ENCODE results near the gene DLGAP1. TPM values are rescaled to one million over a fixed set of nuclear protein-coding genes. Genes with fewer than 3 reads are reported as not detected.
"Not testable (repeated sequence)": the region's sequence is repeated elsewhere in the genome, so short reads cannot be mapped to it uniquely, and the experiment has no call there.

DLGAP1 gene
- total RNA-seq, 1 donor from 2014 or later = 5.4 TPM

DNA sequence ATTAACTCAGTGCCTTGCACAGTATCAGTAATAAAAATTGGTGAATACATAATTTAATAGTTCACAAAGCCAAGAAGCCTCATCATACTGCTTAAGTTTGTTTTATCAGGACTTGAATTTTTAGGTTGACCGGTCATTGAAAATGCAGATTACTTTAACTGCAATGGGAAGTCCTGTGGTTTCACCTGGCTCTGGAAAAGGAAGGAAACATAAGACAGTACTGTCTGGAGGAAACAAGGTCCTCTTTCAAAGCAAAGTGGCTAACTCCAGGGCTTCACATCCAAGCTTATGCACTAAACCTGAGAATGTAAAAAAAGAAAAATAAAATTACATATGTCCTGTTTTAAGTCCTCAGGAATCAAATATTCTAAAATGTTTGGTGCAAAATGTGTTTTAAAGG, 119.7 kb downstream of the DLGAP1 start:
- DNase-seq (no peak), ATAC-seq (no peak)
- no peaks in the 10 kb centered on the region for H3K36me3 ChIP-seq
- no peak overlapping the region for H3K4me3 ChIP-seq
- TF ChIP-seq, protein P1, sequence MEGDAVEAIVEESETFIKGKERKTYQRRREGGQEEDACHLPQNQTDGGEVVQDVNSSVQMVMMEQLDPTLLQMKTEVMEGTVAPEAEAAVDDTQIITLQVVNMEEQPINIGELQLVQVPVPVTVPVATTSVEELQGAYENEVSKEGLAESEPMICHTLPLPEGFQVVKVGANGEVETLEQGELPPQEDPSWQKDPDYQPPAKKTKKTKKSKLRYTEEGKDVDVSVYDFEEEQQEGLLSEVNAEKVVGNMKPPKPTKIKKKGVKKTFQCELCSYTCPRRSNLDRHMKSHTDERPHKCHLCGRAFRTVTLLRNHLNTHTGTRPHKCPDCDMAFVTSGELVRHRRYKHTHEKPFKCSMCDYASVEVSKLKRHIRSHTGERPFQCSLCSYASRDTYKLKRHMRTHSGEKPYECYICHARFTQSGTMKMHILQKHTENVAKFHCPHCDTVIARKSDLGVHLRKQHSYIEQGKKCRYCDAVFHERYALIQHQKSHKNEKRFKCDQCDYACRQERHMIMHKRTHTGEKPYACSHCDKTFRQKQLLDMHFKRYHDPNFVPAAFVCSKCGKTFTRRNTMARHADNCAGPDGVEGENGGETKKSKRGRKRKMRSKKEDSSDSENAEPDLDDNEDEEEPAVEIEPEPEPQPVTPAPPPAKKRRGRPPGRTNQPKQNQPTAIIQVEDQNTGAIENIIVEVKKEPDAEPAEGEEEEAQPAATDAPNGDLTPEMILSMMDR (IDR thresholded peaks at IDR 0.05) = no peak
- H3K4me1 ChIP-seq = no peaks in the 10 kb centered on the region
- no peaks in the 10 kb centered on the region for H3K9me3 ChIP-seq
- no peaks in the 10 kb centered on the region for H3K27me3 ChIP-seq
- intact Hi-C loops (cut with DNase I) = no loop called here
- no peak overlapping the region for H3K27ac ChIP-seq

DNA sequence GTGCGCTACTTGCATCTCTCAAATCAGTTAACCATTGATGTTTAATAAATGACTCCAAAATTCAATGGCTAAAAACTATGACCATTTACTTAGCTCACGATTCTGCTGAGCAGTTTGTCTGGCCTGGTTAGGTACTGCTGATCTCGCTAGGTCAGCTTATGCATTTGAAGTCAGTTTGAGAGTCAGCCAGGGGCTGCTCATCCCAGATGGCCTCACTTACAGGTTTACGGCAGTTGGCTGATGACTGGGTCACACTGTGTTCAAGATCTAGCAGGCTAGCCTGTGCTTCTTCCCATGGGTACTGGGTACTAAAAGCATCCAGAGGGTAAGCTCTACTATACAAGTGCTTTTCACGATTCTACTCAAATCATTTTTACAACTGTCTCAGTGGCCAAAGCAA, 122.1 kb downstream of the DLGAP1 start:
- no peak overlapping the region for H3K4me3 ChIP-seq
- no peaks in the 10 kb centered on the region for H3K9me3 ChIP-seq
- no peaks in the 10 kb centered on the region for H3K27me3 ChIP-seq
- no peak overlapping the region for H3K27ac ChIP-seq
- intact Hi-C loops (cut with DNase I) = no loop called here
- no peaks in the 10 kb centered on the region for H3K4me1 ChIP-seq
- H3K36me3 ChIP-seq = no peaks in the 10 kb centered on the region
- no peak for ATAC-seq
- no peak for DNase-seq
- TF ChIP-seq, protein P1 (IDR thresholded peaks at IDR 0.05) = no peak

DNA sequence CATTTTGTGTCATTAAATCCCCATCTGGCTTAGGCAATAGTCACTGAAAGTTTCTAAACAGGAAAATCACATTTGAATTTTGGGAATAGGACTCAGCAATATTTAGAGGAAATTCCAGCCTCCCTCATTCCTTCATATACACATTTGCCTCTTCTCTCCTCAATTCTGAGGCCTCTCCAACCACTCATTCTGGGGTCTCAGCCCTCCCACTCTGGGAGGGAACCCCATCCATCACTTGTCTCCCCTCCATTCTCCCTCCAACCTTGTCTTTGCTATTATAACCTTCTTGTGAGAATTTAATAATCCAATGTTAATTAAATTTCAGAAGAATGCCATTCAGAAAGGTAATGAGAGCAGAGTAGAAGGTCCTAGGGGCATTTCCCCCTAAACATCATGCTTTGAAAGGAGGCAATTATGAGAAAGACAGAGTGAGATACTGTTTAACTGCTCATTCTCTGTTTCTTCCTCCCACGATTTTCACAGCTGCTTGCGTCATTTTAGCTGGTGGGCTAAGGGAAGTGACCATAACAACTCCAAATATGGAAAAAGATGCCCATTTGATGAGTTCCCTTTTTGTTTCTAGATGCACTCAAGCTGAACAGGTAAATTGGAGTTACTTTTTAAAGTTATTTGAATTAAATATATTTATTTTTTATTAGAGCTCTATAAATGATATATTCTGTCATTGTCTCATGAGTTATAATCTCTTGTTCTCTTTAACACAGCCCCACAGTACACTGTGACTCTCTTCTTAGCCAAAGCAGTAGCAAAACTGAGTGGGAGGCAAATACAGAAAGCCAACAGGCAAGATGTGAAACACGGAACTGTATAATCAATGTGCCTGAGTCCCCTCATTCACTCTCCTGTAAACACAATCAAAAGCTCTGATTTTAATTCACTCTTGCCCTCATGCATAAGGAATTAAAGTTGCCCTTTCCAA, 135.1 kb downstream of the DLGAP1 start:
- ATAC-seq = no peak
- TF ChIP-seq, protein P1 (IDR thresholded peaks at IDR 0.05) = no peak
- DNase-seq = no peak
- Histone ChIP-seq H3K4me1 (no peaks in the 10 kb centered on the region), H3K27ac (no peak overlapping the region), H3K9me3 (no peaks in the 10 kb centered on the region), H3K36me3 (no peaks in the 10 kb centered on the region), H3K4me3 (no peak overlapping the region), H3K27me3 (no peaks in the 10 kb centered on the region)
- intact Hi-C loops (cut with DNase I) = no loop called here

DNA sequence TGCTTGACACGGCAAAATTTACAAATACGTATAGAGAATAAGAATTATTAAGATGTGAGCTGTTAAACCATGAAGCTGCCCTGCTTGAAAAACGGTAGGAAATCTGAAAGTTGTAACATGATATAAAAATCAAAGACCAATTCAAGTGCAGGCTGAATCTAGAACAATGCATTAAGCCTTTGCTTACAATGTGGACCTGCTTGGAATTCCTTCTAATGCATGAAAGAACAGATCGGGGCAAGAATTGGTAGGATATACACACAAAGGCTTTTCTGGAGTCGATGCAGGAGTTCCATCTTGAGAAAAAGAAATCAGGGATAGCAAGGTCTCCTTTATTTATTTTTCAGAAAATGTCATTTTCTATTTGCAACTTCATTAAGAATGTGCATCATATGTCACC, 136.8 kb downstream of the DLGAP1 start:
- Histone ChIP-seq H3K9me3 (no peaks in the 10 kb centered on the region), H3K27ac (no peak overlapping the region), H3K4me3 (no peak overlapping the region), H3K36me3 (no peaks in the 10 kb centered on the region), H3K27me3 (no peaks in the 10 kb centered on the region), H3K4me1 (no peaks in the 10 kb centered on the region)
- TF ChIP-seq, protein P1 (IDR thresholded peaks at IDR 0.05) = no peak
- ATAC-seq (no peak), DNase-seq (no peak)
- intact Hi-C loops (cut with DNase I) = no loop called here

DNA sequence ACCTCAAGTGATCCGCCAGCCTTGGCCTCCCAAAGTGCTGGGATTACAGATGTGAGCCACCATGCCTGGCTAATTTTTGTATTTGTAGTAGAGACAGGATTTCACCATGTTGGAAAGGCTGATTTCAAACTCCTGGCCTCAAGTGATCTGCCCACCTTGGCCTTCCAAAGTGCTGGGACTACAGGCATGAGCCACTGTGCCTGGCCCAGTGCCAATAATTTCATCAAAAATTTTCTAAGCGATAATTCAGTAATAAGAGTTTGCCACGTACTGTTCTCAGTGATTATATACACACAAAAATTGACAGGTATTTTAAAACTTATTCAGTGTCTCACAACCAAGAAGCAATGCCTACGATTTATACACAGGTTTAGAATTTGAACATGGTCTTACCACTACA, 143.2 kb downstream of the DLGAP1 start:
- H3K4me1 ChIP-seq; intact Hi-C loops (cut with DNase I); ATAC-seq; H3K4me3 ChIP-seq; H3K27me3 ChIP-seq; H3K36me3 ChIP-seq; H3K27ac ChIP-seq; DNase-seq; H3K9me3 ChIP-seq: not testable (repeated sequence)

DNA sequence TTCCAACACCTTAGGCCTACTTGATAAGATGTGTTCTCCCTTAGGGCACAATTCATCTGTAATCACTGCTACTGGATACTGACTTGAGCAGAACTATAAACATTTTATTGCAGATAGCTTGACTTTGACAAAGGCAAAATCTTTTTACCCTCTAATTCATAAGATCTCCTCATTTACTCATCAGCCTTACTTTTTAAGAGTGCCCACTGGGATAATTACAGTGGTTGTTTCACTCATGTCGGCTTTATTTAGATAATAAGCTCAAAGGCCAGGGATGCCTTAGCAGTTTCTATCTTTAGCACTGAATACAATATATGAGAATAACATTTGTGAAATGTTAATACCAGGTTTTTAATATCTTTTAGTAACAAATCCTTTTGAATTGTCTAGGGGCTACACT, 144.0 kb downstream of the DLGAP1 start:
- DNase-seq (no peak), ATAC-seq (no peak)
- TF ChIP-seq, protein P1 (IDR thresholded peaks at IDR 0.05) = no peak
- intact Hi-C loops (cut with DNase I) = no loop called here
- no peaks in the 10 kb centered on the region for H3K9me3 ChIP-seq
- no peak overlapping the region for H3K4me3 ChIP-seq
- no peaks in the 10 kb centered on the region for H3K27me3 ChIP-seq
- no peaks in the 10 kb centered on the region for H3K36me3 ChIP-seq
- H3K4me1 ChIP-seq = no peaks in the 10 kb centered on the region
- no peak overlapping the region for H3K27ac ChIP-seq
